Measurements from ENCODE around the gene LRRC30.

- TF ChIP-seq CTCF (IDR thresholded peaks at IDR 0.05 in 4 of 5, conservative IDR thresholded peaks at IDR 0.05 in 1 of 5) (no peak), POLR2A (IDR thresholded peaks at IDR 0.05) (no peak)
Measured at GRCh38 chr18:7191736-7192135, 39.2 kb upstream of the LRRC30 start.
